ENCODE data around the gene LPIN3. TPM values are rescaled to one million over a fixed set of nuclear protein-coding genes. Genes with fewer than 3 reads are reported as not detected.

Gene LPIN3
- total RNA-seq, 4 donors from 2014 or later: 5.5 to 16.6 (median 9.1) TPM

DNA sequence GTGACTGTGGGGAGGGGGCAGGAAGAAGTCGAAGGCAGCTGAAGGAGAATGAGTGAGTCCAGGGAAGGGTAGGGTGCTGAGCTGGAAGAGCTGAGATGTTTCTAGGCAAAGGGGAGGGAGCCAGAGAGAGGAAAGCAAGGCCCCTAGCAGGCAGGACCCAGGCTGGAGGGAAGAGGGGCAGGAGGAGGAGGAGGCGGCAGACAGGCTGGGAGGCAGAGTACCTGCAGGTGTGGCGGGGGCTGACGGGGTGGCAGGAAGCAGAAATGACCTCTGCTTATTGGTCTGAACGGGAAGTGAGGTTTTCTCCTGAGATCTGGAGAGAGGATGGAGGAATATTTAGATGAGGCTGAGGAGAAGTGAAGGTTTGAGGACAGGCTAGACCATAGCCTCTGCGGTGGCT is 36.7 kb downstream of the LPIN3 start:
- Histone ChIP-seq H3K27me3 (peaks cover 22% of the 10 kb centered on the region), H3K36me3 (no peaks in the 10 kb centered on the region), H3K9me3 (no peaks in the 10 kb centered on the region), H3K4me1 (no peaks in the 10 kb centered on the region), H3K27ac (no peak overlapping the region), H3K4me3 (no peak overlapping the region)
- ATAC-seq: no peak
- 59 to 84% methylated on average over 5 to 6 of the region's 6 CpGs for WGBS, 2 donors (ENCODE audit: low coverage in 1 of 2)
- TF ChIP-seq POLR2AphosphoS5 (IDR thresholded peaks at IDR 0.05) (no peak), EP300 (IDR thresholded peaks at IDR 0.05) (no peak)

DNA sequence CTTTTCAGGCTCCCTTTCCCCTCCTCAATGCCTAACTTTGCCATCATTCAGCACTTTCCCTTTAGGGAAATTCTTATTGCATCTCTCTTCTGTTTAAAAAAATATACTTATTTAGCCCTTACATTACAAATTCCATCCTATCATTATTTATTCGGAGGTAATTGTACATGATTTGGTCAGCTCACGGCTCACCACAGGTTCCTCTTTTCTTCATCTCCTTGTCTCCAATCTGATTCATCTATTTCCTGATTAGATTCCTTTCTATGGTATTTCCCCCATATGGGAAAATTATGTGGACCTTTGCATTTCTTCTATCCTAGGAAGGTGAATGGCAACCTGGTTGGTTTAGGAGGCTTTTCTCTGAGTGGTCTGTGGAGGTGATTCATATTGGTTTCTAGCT is 38.9 kb downstream of the LPIN3 start:
- Histone ChIP-seq H3K36me3 (no peaks in the 10 kb centered on the region), H3K27ac (no peak overlapping the region), H3K9me3 (no peaks in the 10 kb centered on the region), H3K27me3 (peaks cover 19% of the 10 kb centered on the region), H3K4me3 (no peak overlapping the region), H3K4me1 (no peaks in the 10 kb centered on the region)
- TF ChIP-seq POLR2A (IDR thresholded peaks at IDR 0.05): no peak
- TF ChIP-seq, protein P1, sequence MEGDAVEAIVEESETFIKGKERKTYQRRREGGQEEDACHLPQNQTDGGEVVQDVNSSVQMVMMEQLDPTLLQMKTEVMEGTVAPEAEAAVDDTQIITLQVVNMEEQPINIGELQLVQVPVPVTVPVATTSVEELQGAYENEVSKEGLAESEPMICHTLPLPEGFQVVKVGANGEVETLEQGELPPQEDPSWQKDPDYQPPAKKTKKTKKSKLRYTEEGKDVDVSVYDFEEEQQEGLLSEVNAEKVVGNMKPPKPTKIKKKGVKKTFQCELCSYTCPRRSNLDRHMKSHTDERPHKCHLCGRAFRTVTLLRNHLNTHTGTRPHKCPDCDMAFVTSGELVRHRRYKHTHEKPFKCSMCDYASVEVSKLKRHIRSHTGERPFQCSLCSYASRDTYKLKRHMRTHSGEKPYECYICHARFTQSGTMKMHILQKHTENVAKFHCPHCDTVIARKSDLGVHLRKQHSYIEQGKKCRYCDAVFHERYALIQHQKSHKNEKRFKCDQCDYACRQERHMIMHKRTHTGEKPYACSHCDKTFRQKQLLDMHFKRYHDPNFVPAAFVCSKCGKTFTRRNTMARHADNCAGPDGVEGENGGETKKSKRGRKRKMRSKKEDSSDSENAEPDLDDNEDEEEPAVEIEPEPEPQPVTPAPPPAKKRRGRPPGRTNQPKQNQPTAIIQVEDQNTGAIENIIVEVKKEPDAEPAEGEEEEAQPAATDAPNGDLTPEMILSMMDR (IDR thresholded peaks at IDR 0.05): no peak
- TF ChIP-seq POLR2AphosphoS5 (IDR thresholded peaks at IDR 0.05): no peak
- TF ChIP-seq EP300 (IDR thresholded peaks at IDR 0.05): no peak
- WGBS, 2 donors (ENCODE audit: low coverage in 1 of 2): 95 to 100% methylated on average over 2 of the region's 2 CpGs
- no peak for ATAC-seq

DNA sequence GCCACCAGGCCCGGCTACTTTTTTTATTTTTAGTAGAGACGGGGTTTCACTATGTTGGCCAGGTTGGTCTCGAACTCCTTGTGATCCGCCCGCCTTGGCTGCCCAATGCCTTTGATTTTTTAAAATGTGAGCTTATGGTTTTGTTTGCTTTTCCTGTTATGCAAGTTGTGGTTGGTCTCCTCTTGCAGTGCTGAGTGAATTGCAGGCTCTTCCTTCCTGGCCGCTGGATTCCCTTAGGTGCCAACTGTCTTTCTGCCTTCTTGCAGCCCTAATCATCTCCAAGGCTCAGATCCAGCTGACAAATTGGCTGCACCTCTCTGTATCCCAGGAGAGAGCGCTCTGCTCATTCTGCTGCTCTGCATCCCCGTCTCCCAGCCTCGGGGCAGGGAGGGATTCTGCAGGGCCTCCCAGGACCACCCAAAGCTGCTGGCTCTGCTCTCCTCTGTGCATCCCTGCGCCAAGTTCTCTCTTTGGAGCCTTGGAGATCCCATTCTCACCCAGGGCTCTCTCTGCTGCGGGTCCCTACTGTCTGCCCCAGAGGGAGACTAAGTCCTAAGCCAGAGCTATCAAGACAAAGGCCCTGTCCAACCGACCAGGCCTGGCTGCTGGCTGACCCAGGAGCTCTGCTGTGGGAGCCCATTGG is 40.1 kb downstream of the LPIN3 start:
- WGBS, 2 donors (ENCODE audit: low coverage in 1 of 2): 77 to 81% methylated on average over 6 to 11 of the region's 12 CpGs
- no peak overlapping the region for H3K4me3 ChIP-seq
- no peak for ATAC-seq
- H3K27ac ChIP-seq: no peak overlapping the region
- H3K27me3 ChIP-seq: peaks cover 13% of the 10 kb centered on the region
- H3K36me3 ChIP-seq: no peaks in the 10 kb centered on the region
- TF ChIP-seq, protein P1 (IDR thresholded peaks at IDR 0.05): no peak
- TF ChIP-seq EP300 (IDR thresholded peaks at IDR 0.05) (no peak), POLR2A (IDR thresholded peaks at IDR 0.05) (no peak), POLR2AphosphoS5 (IDR thresholded peaks at IDR 0.05) (no peak)
- H3K9me3 ChIP-seq: no peaks in the 10 kb centered on the region
- H3K4me1 ChIP-seq: no peaks in the 10 kb centered on the region

DNA sequence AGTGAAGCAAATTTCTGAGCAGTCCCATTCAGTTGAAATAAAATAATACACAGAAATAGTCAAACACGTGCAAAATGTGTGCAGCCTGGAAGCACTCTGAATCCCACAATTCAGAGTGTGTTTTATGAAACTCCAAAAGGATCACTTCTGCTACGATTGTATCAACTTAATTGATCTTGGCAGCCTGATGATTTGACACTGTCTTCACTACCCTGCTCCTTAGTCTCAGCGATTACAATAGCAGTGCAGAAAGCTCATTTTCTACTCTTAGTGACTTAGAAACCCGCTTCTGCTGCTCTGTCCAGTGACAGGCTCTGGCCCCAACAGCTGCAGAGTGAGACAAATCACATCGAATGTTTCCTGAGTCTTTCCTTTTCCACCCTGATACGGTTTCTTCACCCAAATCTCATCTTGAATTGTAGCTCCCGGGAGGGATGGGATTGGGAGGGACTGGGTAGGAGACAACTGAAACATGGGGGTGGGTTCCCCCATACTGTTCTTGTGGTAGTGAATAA is 42.2 kb downstream of the LPIN3 start:
- no peak for ATAC-seq
- Histone ChIP-seq H3K27ac (no peak overlapping the region), H3K4me1 (peaks cover 0 to 16% (median 8%) of the 10 kb centered on the region in 3 donors), H3K4me3 (no peak overlapping the region), H3K27me3 (peaks cover 4% of the 10 kb centered on the region), H3K9me3 (no peaks in the 10 kb centered on the region), H3K36me3 (no peaks in the 10 kb centered on the region)
- TF ChIP-seq EP300 (IDR thresholded peaks at IDR 0.05): no peak
- TF ChIP-seq POLR2AphosphoS5 (IDR thresholded peaks at IDR 0.05): no peak
- TF ChIP-seq POLR2A (IDR thresholded peaks at IDR 0.05): no peak
- TF ChIP-seq, protein P1 (IDR thresholded peaks at IDR 0.05): no peak
- 43 to 54% methylated on average over 5 to 7 of the region's 7 CpGs for WGBS, 2 donors (ENCODE audit: low coverage in 1 of 2)

DNA sequence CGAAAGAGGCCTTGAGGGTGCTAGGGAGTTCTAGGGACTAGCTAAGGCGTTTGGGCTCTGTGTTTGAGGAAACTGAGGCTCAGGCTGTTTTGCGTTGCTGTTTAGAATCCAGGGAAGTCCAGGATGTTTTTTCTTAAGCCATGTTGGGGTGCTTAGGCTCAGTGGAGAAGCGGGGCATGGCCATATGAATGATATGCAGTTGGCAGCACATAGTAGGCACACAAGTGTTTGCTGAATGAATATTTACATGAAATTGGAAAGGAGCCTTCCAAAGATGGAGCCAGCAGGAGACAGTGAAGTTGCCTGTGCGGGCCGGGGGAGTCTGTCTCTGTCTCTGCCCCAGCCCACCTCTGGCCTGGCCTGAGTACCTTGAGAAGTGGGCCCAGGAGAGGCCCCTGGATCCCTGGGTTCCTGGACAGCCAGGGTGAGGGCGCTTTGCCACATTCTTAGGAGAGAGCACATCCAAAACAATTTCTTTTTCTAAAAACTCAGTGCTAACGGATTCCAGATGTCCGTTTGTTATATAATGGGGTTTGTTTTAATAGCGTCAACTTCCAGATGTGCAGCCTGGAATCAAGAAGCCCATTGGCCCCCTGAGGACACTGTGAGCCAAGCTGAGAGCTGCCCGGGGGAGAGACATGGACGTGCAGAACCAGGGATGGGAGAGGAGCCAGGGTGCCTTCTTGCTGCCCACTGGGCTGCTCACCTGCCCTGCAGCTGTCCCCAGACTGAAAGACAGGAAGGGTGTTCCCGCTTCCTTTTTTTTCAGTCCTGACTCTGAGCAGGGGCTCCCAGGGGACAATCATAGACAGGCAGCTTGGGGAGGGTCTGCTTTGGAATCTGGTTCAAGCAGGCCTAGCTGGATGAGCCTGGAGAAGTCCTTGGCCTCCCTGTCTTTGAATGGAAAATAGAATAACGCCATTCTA is 46.1 kb downstream of the LPIN3 start:
- TF ChIP-seq POLR2A (IDR thresholded peaks at IDR 0.05) (no peak), EP300 (IDR thresholded peaks at IDR 0.05) (no peak), POLR2AphosphoS5 (IDR thresholded peaks at IDR 0.05) (no peak)
- TF ChIP-seq, protein P1 (IDR thresholded peaks at IDR 0.05): no peak
- H3K36me3 ChIP-seq: no peaks in the 10 kb centered on the region

More for the DNA sequence above, 46.1 kb downstream of the LPIN3 start:
- Histone ChIP-seq H3K4me1 (peaks cover 0 to 17% (median 8%) of the 10 kb centered on the region in 3 donors), H3K4me3 (no peak overlapping the region), H3K27me3 (no peaks in the 10 kb centered on the region), H3K27ac (no peak overlapping the region), H3K9me3 (no peaks in the 10 kb centered on the region)
- ATAC-seq: peak; percentile 50
- WGBS, 2 donors (ENCODE audit: low coverage in 1 of 2): 55 to 86% methylated on average over 5 of the region's 14 CpGs
